Activated naive CD4-positive, alpha-beta T cell treated with anti-CD3 and anti-CD28 coated beads for 36 hours (primary cell): Measurements from ENCODE around the gene CCL4. TPM values are rescaled to one million over a fixed set of nuclear protein-coding genes. Genes with fewer than 3 reads are reported as not detected.

ENCODE experiments used
- CTCF ChIA-PET: fragments of 350-600 bp; sonication (Branson Sonifier 250); formaldehyde crosslinking; loops from one replicate; lab custom pipeline; 2021; ENCODE audit warnings: antibody characterized with exemption; lab: Charles Lee
- DNase-seq: peaks from one replicate; pipeline ENCODE4 v3.0.0-alpha.2; 2020
- H3K27ac Mint-ChIP-seq: one replicate; pipeline ENCODE4 v1.8.0; 2021; ENCODE audit warnings: mild to moderate bottlenecking, mixed read lengths
- H3K27me3 Mint-ChIP-seq: one replicate; pipeline ENCODE4 v1.8.0; 2021; ENCODE audit warnings: low read depth, mixed read lengths
- H3K36me3 Mint-ChIP-seq: one replicate; pipeline ENCODE4 v1.8.0; 2021; ENCODE audit warnings: low read depth, mixed read lengths
- H3K4me1 Mint-ChIP-seq: one replicate; pipeline ENCODE4 v1.8.0; 2021; ENCODE audit warnings: low read depth, mixed read lengths
- H3K4me3 Mint-ChIP-seq: one replicate; pipeline ENCODE4 v1.8.0; 2021; ENCODE audit warnings: mild to moderate bottlenecking, moderate library complexity, mixed read lengths
- H3K9me3 Mint-ChIP-seq: one replicate; pipeline ENCODE4 v1.8.0; 2021; ENCODE audit warnings: mixed read lengths
- intact Hi-C: fragments of 100-400 bp; cut with micrococcal nuclease; formaldehyde crosslinking; loops from one replicate; pipeline ENCODE4 v1.15.1; 2023
- total RNA-seq, 2 experiments: library from RNA; stranded (reverse); gene quantifications; one replicate each; pipeline ENCODE4 v1.2.3, GENCODE V29; 2021

The CCL4 gene
- total RNA-seq, 2 experiments from 2014 or later = 4.6 to 5.5 TPM

DNA sequence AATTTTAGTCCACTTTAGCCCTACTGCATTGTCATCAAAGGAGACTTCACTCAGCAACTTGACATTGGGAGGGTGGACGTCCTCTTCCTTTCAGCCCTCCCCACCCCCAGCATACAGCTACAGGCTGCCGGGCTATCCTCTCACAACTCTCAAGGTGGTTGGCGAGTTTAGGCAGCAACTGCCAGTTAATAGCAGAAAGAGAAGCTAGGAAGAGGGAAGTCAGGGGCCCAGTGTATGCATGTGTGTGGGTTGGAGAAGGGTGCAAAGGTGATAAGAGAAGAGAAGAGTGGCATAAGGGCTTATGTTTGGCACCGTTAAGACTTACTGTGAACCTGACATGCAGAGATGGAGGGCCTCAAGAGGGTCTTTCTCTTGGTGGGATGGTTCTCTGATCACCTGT is 31.8 kb downstream of the CCL4 start:
- Mint-ChIP-seq H3K4me1 (no peaks in the 10 kb centered on the region), H3K27me3 (peaks cover 22% of the 10 kb centered on the region), H3K4me3 (no peak overlapping the region), H3K9me3 (no peaks in the 10 kb centered on the region), H3K36me3 (no peaks in the 10 kb centered on the region), H3K27ac (no peak overlapping the region)
- intact Hi-C loops = no loop called here
- no peak for DNase-seq
- CTCF ChIA-PET = interaction anchor here (1.0 to 6.9 kb wide), 2 partner anchors 12 to 63 kb away, joined by 5 to 42 read pairs; no protein-coding TSS in a partner anchor

DNA sequence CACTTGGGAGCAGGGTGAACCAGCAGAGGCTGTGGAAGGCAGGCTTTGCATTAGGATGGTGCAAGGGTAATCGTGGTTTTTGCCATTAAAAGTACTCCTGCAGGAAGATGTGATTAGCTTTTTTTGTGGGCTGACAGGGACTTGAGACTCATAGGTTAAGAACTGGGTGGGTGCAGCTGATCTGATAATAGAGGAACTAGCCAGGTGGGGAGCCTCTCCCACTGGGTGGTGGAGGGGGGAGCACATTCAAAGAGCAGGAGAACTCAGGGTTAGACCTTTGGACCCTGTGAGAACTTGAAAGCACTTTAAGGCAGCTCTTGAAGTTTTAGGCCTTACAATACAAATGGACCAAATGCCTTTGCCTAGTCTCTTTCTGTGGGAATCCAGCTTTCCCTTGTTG is 32.4 kb downstream of the CCL4 start:
- Mint-ChIP-seq H3K4me1 (no peaks in the 10 kb centered on the region), H3K36me3 (no peaks in the 10 kb centered on the region), H3K9me3 (no peaks in the 10 kb centered on the region), H3K27me3 (peaks cover 22% of the 10 kb centered on the region), H3K27ac (no peak overlapping the region), H3K4me3 (no peak overlapping the region)
- DNase-seq = no peak
- CTCF ChIA-PET = interaction anchor here (1.0 to 6.9 kb wide), 2 partner anchors 11 to 63 kb away, joined by 5 to 42 read pairs; no protein-coding TSS in a partner anchor
- intact Hi-C loops = no loop called here

DNA sequence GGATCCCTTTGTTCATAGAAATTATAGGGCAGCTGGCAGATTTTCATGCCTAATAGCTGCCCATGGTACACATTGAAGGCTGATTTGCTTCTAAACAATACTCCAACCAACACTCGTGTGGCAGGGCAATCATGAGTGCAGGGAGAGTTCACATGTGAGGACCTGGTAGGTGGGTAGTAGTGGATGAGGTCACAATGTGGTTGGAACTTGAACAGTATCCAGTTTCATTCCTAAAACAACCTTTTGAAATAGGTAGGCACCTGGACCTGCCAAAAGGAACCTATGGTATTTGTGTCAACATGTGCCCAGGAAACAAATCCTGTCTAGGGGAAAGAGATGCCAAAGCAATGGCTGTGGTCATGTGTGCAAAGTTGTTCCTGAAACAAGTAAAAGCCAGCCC is 32.8 kb downstream of the CCL4 start:
- DNase-seq = no peak
- H3K27ac Mint-ChIP-seq = no peak overlapping the region
- intact Hi-C loops = no loop called here
- H3K27me3 Mint-ChIP-seq = peaks cover 22% of the 10 kb centered on the region
- H3K4me1 Mint-ChIP-seq = no peaks in the 10 kb centered on the region
- no peaks in the 10 kb centered on the region for H3K9me3 Mint-ChIP-seq
- CTCF ChIA-PET = interaction anchor here (0.7 to 6.9 kb wide), 2 partner anchors 11 to 433 kb away, joined by 3 to 42 read pairs; no protein-coding TSS in a partner anchor
- H3K36me3 Mint-ChIP-seq = no peaks in the 10 kb centered on the region
- no peak overlapping the region for H3K4me3 Mint-ChIP-seq

DNA sequence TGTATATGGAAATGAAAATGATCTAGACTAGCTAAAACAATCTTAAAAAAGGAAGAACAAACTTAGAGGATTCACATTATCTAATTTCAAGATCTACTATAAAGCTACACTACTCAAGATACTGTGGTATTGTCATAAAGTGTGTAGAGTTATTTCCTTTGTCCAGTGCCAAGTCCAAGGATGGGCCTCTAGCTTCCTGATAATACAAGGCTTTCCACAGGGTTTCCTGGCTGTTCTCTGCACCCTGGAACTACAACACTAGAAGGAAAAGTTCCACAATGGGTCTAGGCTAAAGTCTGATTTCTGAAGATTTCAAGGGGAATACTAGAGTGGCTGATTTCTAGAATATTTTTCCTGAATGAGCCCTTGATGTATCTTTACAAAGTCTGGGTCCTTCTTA is 38.6 kb downstream of the CCL4 start:
- H3K27me3 Mint-ChIP-seq = peaks cover 7% of the 10 kb centered on the region
- H3K36me3 Mint-ChIP-seq = no peaks in the 10 kb centered on the region
- no peaks in the 10 kb centered on the region for H3K4me1 Mint-ChIP-seq
- CTCF ChIA-PET = interaction anchor here (0.6 to 11.8 kb wide), 2 partner anchors 170 to 275 kb away, joined by 8 to 285 read pairs; no protein-coding TSS in a partner anchor
- H3K4me3 Mint-ChIP-seq = no peak overlapping the region
- no peak overlapping the region for H3K27ac Mint-ChIP-seq
- no peak for DNase-seq
- intact Hi-C loops = no loop called here
- H3K9me3 Mint-ChIP-seq = no peaks in the 10 kb centered on the region

DNA sequence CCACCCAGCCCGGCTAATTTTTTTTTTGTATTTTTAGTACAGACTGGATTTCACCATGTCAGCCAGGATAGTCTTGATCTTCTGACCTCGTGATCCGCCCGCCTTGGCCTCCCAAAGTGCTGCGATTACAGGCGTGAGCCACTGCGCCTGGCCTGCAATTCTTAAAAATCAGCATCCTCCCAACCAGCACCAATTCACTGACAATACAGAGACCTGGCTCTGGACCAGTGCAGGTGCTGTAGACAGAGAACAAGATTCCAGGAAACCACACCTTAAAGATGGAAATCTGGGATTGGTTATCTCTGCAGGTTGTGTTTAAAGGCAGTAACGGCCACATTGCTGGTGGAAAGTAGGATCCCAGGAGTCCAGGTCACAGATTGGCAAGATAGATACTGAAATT is 39.2 kb downstream of the CCL4 start:
- no peaks in the 10 kb centered on the region for H3K4me1 Mint-ChIP-seq
- DNase-seq = no peak
- H3K27me3 Mint-ChIP-seq = peaks cover 7% of the 10 kb centered on the region
- intact Hi-C loops = no loop called here
- CTCF ChIA-PET = interaction anchor here (1.0 to 11.8 kb wide), 2 partner anchors 9 to 171 kb away, joined by 6 to 285 read pairs; no protein-coding TSS in a partner anchor
- no peak overlapping the region for H3K4me3 Mint-ChIP-seq
- no peak overlapping the region for H3K27ac Mint-ChIP-seq
- H3K36me3 Mint-ChIP-seq = no peaks in the 10 kb centered on the region
- no peaks in the 10 kb centered on the region for H3K9me3 Mint-ChIP-seq

DNA sequence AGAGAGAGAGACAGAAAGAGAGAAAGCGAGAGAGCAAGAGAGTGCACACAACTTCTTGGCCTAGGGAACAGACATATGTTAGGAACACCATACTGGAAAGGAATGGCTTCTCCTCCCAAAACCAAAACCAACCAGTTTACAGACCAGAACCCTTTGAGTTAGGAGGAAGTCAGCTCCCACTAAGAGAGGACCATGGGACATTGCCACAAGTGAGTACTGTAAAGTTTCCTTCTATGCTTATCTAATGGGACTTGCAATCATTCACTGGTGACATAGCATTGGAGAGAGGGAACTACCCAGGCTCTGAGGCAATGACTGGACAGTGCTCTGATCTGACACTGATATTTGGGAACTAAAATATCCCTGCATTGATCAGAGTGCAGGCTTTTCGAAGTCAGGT is 40.4 kb downstream of the CCL4 start:
- H3K9me3 Mint-ChIP-seq = no peaks in the 10 kb centered on the region
- H3K27me3 Mint-ChIP-seq = peaks cover 7% of the 10 kb centered on the region
- no peak for DNase-seq
- H3K27ac Mint-ChIP-seq = no peak overlapping the region
- intact Hi-C loops = no loop called here
- no peaks in the 10 kb centered on the region for H3K36me3 Mint-ChIP-seq
- no peak overlapping the region for H3K4me3 Mint-ChIP-seq
- CTCF ChIA-PET = interaction anchor here (11.8 kb wide), 1 partner anchor 172 kb away, joined by 285 read pairs; no protein-coding TSS in a partner anchor
- peaks cover 3% of the 10 kb centered on the region for H3K4me1 Mint-ChIP-seq

DNA sequence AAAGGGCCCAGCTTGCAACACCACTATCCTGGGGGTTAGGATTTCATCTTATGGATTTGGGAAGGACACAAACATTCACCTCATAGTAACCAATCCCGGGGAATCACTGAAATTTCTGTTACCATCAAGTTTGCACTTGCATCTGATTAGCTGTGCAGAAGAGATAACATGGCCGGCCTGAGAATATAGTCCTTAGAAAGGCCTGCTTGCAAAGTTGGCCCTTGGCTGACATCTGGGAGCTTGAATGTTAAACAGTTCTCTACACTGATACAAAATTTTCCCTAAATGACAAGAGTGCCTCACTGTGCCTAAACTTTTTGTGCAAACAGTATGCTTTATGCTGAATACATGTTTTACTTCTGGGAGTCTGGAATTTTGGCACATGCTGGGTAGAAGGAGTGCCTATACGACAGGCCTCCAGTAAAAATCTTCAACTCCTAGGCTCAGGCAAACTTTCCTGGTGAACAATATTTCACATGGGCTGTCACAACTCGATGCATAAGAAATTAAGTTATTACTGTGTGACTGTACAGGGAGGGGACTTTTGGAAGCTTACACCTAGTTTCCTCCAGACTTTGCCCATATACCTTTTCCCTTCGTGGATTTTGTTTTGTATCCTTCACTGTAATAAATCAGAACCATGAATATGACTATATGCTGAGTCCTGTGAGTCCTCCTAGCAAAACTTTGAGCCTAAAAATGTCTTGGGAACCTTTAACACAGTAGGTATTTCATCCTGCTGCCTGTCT is 41.5 kb downstream of the CCL4 start:
- no peak for DNase-seq
- no peaks in the 10 kb centered on the region for H3K9me3 Mint-ChIP-seq
- peaks cover 3% of the 10 kb centered on the region for H3K4me1 Mint-ChIP-seq
- no peak overlapping the region for H3K4me3 Mint-ChIP-seq
- CTCF ChIA-PET = interaction anchor here (1.4 to 11.8 kb wide), 5 partner anchors 11 to 173 kb away, joined by 6 to 285 read pairs (median 11); no protein-coding TSS in a partner anchor
- no peaks in the 10 kb centered on the region for H3K36me3 Mint-ChIP-seq
- peaks cover 16% of the 10 kb centered on the region for H3K27me3 Mint-ChIP-seq
- no peak overlapping the region for H3K27ac Mint-ChIP-seq
- intact Hi-C loops = no loop called here

DNA sequence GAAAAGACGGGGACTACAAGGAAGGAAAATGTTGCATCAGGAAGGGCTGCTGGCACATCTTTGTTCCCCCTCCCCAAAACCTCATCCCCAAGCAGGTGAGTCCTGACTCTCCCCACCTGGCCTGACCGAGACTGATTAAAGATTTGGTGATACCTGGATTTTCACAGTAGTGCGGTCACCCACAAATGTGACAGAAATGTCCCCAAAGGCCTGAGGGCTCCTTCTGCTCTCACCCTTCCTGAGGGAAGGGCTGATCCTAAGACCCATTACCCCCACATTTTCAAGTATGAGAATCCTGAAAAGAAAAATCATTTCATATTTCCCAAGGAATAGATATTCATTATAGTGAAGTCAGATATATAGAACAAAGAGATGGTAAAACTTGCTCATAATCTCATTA is 44.0 kb downstream of the CCL4 start:
- Mint-ChIP-seq H3K4me3 (no peak overlapping the region), H3K9me3 (no peaks in the 10 kb centered on the region), H3K36me3 (no peaks in the 10 kb centered on the region), H3K4me1 (peaks cover 3% of the 10 kb centered on the region), H3K27ac (no peak overlapping the region), H3K27me3 (peaks cover 23% of the 10 kb centered on the region)
- intact Hi-C loops = no loop called here
- CTCF ChIA-PET = interaction anchor here (1.0 to 11.8 kb wide), 8 partner anchors 13 to 199 kb away, joined by 3 to 285 read pairs (median 7); no protein-coding TSS in a partner anchor
- no peak for DNase-seq

DNA sequence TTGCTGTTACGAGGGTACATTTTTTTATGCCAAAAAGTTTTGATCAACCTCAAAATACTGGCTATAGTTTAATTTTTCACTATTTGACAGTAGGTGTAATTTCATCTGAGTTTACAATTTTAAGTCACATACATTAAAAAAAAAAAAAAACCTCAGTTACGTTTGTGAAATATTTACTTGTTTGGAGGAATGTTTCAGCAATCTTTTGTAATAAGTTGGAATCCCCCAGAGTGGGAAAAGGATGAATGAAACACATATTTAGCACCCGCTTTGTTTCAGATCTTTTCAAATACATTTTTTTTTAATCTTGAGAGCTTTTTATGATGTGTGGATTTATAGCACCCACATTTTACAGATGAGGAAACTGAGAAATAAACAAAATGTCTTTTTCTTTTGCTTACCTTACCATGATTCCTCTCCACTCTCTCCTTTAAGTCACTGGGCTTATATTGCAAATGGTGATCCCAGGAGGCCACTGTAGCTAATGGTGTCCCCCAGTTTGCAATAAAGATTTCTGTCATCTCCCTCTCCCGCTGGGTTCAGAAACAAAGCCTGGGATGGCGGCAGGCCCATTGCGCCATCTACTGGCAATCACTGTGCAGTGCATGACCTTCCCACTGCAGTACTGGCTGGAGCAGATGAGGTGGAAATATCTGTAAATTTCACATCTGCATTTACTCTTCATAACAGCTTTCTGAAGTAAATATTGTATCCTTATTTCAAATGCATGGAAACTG is 45.1 kb downstream of the CCL4 start:
- H3K27me3 Mint-ChIP-seq = peaks cover 23% of the 10 kb centered on the region
- H3K27ac Mint-ChIP-seq = no peak overlapping the region
- DNase-seq = peak; percentile 85
- no peaks in the 10 kb centered on the region for H3K9me3 Mint-ChIP-seq
- intact Hi-C loops = loop anchor here (1.0 kb wide), 2 partner anchors 172 to 179 kb away; no protein-coding TSS in a partner anchor
- CTCF ChIA-PET = interaction anchor here (0.6 to 11.8 kb wide), 35 partner anchors 15 to 513 kb away, joined by 3 to 285 read pairs (median 3); partner anchors contain the start of gene CCL16
- no peak overlapping the region for H3K4me3 Mint-ChIP-seq
- no peaks in the 10 kb centered on the region for H3K36me3 Mint-ChIP-seq
- peaks cover 3% of the 10 kb centered on the region for H3K4me1 Mint-ChIP-seq

DNA sequence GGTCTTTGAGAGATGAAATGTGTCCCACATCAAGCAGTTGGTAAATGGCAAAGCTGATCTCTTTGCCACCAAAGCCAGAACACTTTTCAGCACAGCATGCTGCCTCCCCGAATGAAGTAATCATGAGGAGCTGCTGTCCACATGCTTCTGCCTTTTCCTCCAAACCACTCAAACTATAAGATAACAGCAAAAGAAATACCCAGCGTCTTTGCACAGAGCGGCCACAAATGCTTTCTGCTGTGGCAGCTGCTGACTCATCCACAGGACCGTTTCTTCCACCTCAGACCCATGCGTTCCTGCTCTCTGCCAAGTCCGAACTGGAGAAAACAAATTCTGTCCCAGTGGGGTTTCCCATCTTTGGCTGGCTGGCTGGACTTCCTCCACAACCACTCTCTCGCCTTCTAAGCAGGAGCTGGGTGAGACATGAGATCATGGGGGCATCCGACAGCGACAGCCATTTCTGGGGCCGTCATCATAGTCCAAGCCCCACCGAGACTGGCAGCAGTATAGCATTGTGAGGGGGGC is 45.7 kb downstream of the CCL4 start:
- H3K36me3 Mint-ChIP-seq = no peaks in the 10 kb centered on the region
- H3K27me3 Mint-ChIP-seq = peaks cover 27% of the 10 kb centered on the region
- H3K4me1 Mint-ChIP-seq = peaks cover 3% of the 10 kb centered on the region
- no peaks in the 10 kb centered on the region for H3K9me3 Mint-ChIP-seq
- no peak overlapping the region for H3K27ac Mint-ChIP-seq
- CTCF ChIA-PET = interaction anchor here (0.6 to 11.8 kb wide), 31 partner anchors 15 to 1162 kb away, joined by 3 to 285 read pairs (median 3); partner anchors contain the start of gene CCL16
- DNase-seq = no peak
- no peak overlapping the region for H3K4me3 Mint-ChIP-seq
- intact Hi-C loops = loop anchor here (1.0 kb wide), 2 partner anchors 173 to 180 kb away; no protein-coding TSS in a partner anchor

DNA sequence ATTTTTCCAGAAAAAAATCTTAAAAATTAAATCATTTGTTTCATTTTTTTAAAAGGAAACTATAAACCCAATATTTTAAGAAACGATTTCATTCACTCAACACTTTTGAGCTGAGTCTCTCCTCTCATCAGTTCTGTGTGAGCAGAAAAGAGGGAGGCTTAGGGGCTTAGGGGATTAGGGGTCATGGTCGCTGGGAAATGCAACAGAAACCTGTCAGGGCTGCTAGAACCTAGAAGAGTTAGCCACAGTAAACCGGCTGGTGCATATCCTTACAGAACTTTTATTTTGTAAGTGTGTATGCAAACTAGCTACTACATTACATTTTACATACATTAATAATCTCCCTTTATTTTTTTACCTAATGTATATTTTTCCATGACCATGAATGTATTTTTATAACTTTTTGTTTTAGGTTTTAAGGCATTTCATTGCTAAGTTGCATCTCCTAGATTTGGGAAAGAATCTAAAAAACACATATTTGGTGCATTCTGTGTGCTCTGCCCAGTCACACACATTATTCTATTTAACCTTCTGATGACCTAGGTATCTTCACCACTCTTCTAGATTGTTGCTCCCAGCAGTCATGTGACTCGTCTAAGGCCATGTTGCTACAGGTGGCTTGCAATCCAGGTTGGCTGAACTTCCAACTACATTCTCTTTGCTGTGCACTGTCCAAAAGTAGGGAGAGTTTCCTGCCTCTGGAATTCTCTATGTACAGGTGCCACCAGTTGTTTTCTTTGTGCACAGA is 48.4 kb downstream of the CCL4 start:
- Mint-ChIP-seq H3K36me3 (no peaks in the 10 kb centered on the region), H3K4me3 (no peak overlapping the region), H3K27ac (no peak overlapping the region), H3K9me3 (no peaks in the 10 kb centered on the region), H3K4me1 (peaks cover 3% of the 10 kb centered on the region), H3K27me3 (peaks cover 30% of the 10 kb centered on the region)
- no peak for DNase-seq
- intact Hi-C loops = no loop called here
- CTCF ChIA-PET = interaction anchor here (0.6 to 11.8 kb wide), 2 partner anchors 180 to 470 kb away, joined by 5 to 285 read pairs; no protein-coding TSS in a partner anchor
